Astrocyte (in vitro differentiated cells and primary cell): ENCODE data around the gene TNFAIP8L3.

Experiments used
- CTCF ChIP-seq: IDR thresholded peaks from 2 replicates; pipeline ENCODE4 v1.5.1; 2011; ENCODE audit warnings: low read depth, mild to moderate bottlenecking, inconsistent platforms, low read length, moderate library complexity; ENCODE audit not compliant: insufficient read depth
- EZH2 ChIP-seq: IDR thresholded peaks from 2 replicates; pipeline ENCODE4 v1.6.1; 2012; ENCODE audit warnings: mild to moderate bottlenecking, low read length, inconsistent platforms; ENCODE audit not compliant: insufficient read depth

- TF ChIP-seq CTCF (no peak), EZH2 (no peak)
These were observed 1.1 kb upstream of the TNFAIP8L3 start for GRCh38 chr15:51095681-51096331.
